ENCODE results near the gene TSHZ3.

DNA sequence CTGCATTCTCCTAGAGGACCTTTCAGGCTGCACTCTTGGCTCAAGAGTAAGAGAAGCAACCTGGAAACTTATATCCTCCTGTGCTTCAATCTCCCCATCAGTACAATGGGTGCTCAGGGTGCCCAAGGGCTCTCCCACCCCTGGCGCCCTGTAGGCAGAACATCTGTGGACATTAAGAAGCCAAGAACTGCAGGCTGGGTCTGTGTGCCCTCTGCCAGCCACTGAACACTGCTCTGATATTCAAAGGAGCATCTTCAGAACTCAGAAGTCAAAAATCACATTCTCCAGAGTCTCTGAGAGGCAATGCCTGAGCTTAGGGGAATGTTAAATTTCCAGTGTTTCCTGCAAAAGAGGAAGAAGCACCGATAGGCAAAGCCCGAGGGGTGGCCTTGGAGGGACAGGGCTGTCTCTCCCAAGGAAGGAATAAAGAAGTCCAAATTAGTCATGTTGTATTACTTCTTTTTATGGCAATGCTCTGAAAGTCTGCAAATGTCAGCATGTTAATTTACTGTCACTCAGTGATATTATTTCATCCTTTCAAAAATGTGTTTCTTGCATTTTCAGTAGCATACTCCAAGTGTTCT is 88.1 kb downstream of the TSHZ3 start:
- TF ChIP-seq ARNT (IDR thresholded peaks at IDR 0.05) (no peak), CTBP1 (IDR thresholded peaks at IDR 0.05; ENCODE audit: borderline replicate concordance) (no peak), TARDBP (IDR thresholded peaks at IDR 0.05) (no peak), SP1 (IDR thresholded peaks at IDR 0.05) (no peak), SUZ12 (IDR thresholded peaks at IDR 0.05) (no peak), FOXM1 (IDR thresholded peaks at IDR 0.05; ENCODE audit: borderline replicate concordance) (no peak), LEF1 (IDR thresholded peaks at IDR 0.05; ENCODE audit: borderline replicate concordance) (no peak), FOXK2 (IDR thresholded peaks at IDR 0.05) (no peak), ELF4 (IDR thresholded peaks at IDR 0.05) (no peak), L3MBTL2 (conservative IDR thresholded peaks at IDR 0.05) (no peak), FOXA1 (IDR thresholded peaks at IDR 0.05) (no peak), ZNF384 (IDR thresholded peaks at IDR 0.05) (no peak), BHLHE40 (IDR thresholded peaks at IDR 0.05; ENCODE audit: borderline replicate concordance) (no peak)
- TF ChIP-seq, protein P1, sequence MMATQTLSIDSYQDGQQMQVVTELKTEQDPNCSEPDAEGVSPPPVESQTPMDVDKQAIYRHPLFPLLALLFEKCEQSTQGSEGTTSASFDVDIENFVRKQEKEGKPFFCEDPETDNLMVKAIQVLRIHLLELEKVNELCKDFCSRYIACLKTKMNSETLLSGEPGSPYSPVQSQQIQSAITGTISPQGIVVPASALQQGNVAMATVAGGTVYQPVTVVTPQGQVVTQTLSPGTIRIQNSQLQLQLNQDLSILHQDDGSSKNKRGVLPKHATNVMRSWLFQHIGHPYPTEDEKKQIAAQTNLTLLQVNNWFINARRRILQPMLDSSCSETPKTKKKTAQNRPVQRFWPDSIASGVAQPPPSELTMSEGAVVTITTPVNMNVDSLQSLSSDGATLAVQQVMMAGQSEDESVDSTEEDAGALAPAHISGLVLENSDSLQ (IDR thresholded peaks at IDR 0.05): no peak

Measured in HEK293T (cell line).